Right lobe of liver (tissue), 6 donors: Measurements from ENCODE around the gene KDM7A. TPM values are rescaled to one million over a fixed set of nuclear protein-coding genes. Genes with fewer than 3 reads are reported as not detected.

Source experiments
- ATAC-seq, 4 donors: fragments of 200-7000 bp; cut with Tn5 transposase; one replicate each; pipeline ENCODE4 v1.9.1; 2020; ENCODE audit warnings: mild to moderate bottlenecking in 4 of 4, moderate library complexity in 4 of 4
- DNase-seq, 3 donors: peaks; one replicate each; pipeline ENCODE4 v3.0.0-alpha.2; 2020
- H3K27ac ChIP-seq, 3 donors: fragments of 200-600 bp; one replicate each; pipeline ENCODE4 v1.8.0; 2022
- H3K27me3 ChIP-seq, 2 donors: fragments of 200-600 bp; one replicate each; pipeline ENCODE4 v1.8.0; 2022
- H3K36me3 ChIP-seq, 4 donors: fragments of 200-600 bp; sonication (generic) in 1 of 4; one replicate each; pipeline versions ENCODE4 v1.5.1 to v1.8.0; 2017 to 2022; ENCODE audit warnings: control low read depth in 1 of 4
- H3K4me1 ChIP-seq, 4 donors: fragments of 200-600 bp; sonication (generic) in 1 of 4; one replicate each; pipeline versions ENCODE4 v1.5.1 to v1.8.0; 2017 to 2022; ENCODE audit warnings: control low read depth in 1 of 4
- H3K4me3 ChIP-seq, 3 donors: fragments of 200-600 bp; one replicate each; pipeline ENCODE4 v1.8.0; 2022
- H3K9me3 ChIP-seq, 4 donors: fragments of 200-600 bp; sonication (generic) in 1 of 4; one replicate each; pipeline versions ENCODE4 v1.5.1 to v1.8.0; 2017 to 2022; ENCODE audit warnings: control low read depth in 1 of 4
- POLR2A ChIP-seq: fragments of 450-650 bp; IDR thresholded peaks from one replicate; pipeline ENCODE4 v1.6.1; 2017; ENCODE audit warnings: antibody characterized with exemption, mild to moderate bottlenecking
- WGBS: methylation state at CpG from one replicate; pipeline ENCODE4 v1.1.6; 2018; ENCODE audit warnings: low coverage, low lambda C conversion rate; ENCODE audit not compliant: insufficient coverage; ENCODE audit errors: missing lambda C conversion rate; 5-methylcytosine and 5-hydroxymethylcytosine counted together
- intact Hi-C, 2 donors: fragments of 100-400 bp; cut with DNase I; formaldehyde crosslinking; loops; one replicate each; pipeline versions ENCODE4 v1.11.2 to v1.14.1; 2022
- total RNA-seq, 6 experiments: library from RNA; depleted of rRNA in 2 of 6; stranded (reverse); fragments of >200 nt in 2 of 6; fragmentation: NEBNext Ultra II Directional in 3 of 6; extraction: Animal tissue kit (Norgen Biotek cat#: 25700) in 3 of 6; gene quantifications; one replicate each; pipeline versions ENCODE4 v1.1.0 to v1.2.4, GENCODE V29; 2016 to 2023
- TF ChIP-seq, protein P1 (sequence below), 4 donors: fragments of 200-600 bp in 3 of 4; fragments of 450-650 bp in 1 of 4; IDR thresholded peaks; one replicate each; pipeline versions ENCODE4 v1.5.1 to v1.8.0; 2016 to 2022; ENCODE audit warnings: antibody characterized with exemption in 4 of 4, mild to moderate bottlenecking in 2 of 4
- donor health status: DM: no; HTN: yes; CAD: no.
- donor health status: DM: no; HTN: no; CAD: no.
- donor health status: DM: no; HTN: no; CAD: no.
- donor health status: DM: no; HTN: yes; CAD: no.
- donor health status: DM: no; HTN: yes; CAD: no.

KDM7A gene
- total RNA-seq, 6 experiments from 2014 or later: 3.7 to 10.7 (median 6.8) TPM

DNA sequence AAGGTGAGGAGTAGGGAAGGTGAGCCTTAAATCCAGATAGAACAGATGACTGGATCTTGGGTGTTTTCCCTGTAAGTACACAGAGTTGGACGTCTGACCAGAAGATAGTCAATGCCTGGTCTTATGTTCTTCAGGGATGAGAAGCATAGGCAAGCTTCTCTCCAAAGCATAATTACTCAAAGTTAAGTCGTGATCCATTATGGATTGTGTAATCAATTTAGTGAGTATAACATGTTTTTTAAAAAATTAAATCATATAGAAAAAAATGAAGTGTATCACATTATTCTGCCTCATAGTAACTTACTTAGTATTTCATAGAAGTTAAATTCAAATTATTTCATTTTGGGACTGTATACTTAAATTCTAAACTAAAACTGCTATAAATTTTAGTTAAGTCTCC is 39.7 kb downstream of the KDM7A start:
- H3K27ac ChIP-seq: no peak overlapping the region
- H3K36me3 ChIP-seq: peaks cover 0 to 5% (median 0%) of the 10 kb centered on the region in 4 donors
- ATAC-seq (no peak), DNase-seq (no peak)
- no peaks in the 10 kb centered on the region for H3K27me3 ChIP-seq
- WGBS: 80% methylated on average over 2 of the region's 2 CpGs
- peaks cover 0 to 10% (median 3%) of the 10 kb centered on the region in 4 donors for H3K4me1 ChIP-seq
- no peaks in the 10 kb centered on the region for H3K9me3 ChIP-seq
- no peak overlapping the region for H3K4me3 ChIP-seq
- intact Hi-C loops: no loop called here
- TF ChIP-seq, protein P1, sequence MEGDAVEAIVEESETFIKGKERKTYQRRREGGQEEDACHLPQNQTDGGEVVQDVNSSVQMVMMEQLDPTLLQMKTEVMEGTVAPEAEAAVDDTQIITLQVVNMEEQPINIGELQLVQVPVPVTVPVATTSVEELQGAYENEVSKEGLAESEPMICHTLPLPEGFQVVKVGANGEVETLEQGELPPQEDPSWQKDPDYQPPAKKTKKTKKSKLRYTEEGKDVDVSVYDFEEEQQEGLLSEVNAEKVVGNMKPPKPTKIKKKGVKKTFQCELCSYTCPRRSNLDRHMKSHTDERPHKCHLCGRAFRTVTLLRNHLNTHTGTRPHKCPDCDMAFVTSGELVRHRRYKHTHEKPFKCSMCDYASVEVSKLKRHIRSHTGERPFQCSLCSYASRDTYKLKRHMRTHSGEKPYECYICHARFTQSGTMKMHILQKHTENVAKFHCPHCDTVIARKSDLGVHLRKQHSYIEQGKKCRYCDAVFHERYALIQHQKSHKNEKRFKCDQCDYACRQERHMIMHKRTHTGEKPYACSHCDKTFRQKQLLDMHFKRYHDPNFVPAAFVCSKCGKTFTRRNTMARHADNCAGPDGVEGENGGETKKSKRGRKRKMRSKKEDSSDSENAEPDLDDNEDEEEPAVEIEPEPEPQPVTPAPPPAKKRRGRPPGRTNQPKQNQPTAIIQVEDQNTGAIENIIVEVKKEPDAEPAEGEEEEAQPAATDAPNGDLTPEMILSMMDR (IDR thresholded peaks at IDR 0.05): no peak
- no peak for TF ChIP-seq POLR2A

DNA sequence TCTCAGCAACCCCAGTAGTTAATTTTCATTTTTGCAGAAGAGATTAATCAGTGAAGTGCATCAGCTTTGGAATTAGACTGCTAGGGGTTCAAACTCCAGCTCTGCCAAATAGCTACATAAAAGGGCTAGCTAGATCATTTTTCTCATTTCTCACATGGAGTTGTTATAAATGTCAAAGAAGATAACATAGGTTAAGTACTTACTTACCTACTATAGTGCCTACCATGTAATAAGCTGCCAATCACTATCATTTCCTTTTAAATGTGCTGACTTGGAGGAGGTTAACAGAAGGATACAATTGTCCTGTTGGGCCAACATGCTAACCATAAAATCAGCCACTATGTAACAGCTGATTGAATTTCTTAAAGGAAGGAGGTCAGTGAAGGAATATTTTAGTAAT is 40.7 kb downstream of the KDM7A start:
- Histone ChIP-seq H3K27ac (no peak overlapping the region), H3K4me3 (no peak overlapping the region), H3K9me3 (no peaks in the 10 kb centered on the region), H3K36me3 (peaks cover 0 to 8% (median 0%) of the 10 kb centered on the region in 4 donors), H3K4me1 (peaks cover 0 to 10% (median 3%) of the 10 kb centered on the region in 4 donors), H3K27me3 (no peaks in the 10 kb centered on the region)
- DNase-seq (no peak), ATAC-seq (no peak)
- TF ChIP-seq, protein P1 (IDR thresholded peaks at IDR 0.05): no peak
- no peak for TF ChIP-seq POLR2A
- intact Hi-C loops: no loop called here

DNA sequence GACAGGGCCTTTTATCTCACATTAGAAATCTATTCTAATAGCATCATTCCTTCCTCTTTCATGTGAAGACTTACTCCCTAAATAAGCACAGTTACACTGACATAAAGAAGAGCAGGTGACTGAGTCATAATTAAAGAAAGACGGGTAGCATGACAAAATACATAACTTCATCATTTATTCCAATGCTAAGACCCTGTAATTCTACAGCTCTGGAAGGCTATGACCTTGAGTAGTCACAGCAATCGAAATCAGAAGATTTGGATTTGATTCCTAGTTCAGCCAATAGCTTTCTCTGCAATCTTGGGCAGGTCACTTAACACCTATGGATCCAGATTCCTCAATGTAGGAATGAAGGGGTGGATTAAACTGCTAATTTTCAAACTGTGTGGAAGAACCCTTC is 42.7 kb downstream of the KDM7A start:
- H3K27ac ChIP-seq: no peak overlapping the region
- DNase-seq (no peak), ATAC-seq (no peak)
- H3K36me3 ChIP-seq: peaks cover 0 to 17% (median 3%) of the 10 kb centered on the region in 4 donors
- WGBS: 83% methylated on average over 2 of the region's 2 CpGs
- no peaks in the 10 kb centered on the region for H3K9me3 ChIP-seq
- H3K27me3 ChIP-seq: no peaks in the 10 kb centered on the region
- intact Hi-C loops: no loop called here
- H3K4me3 ChIP-seq: no peak overlapping the region
- TF ChIP-seq, protein P1 (IDR thresholded peaks at IDR 0.05): no peak
- TF ChIP-seq POLR2A: no peak
- H3K4me1 ChIP-seq: no peaks in the 10 kb centered on the region

DNA sequence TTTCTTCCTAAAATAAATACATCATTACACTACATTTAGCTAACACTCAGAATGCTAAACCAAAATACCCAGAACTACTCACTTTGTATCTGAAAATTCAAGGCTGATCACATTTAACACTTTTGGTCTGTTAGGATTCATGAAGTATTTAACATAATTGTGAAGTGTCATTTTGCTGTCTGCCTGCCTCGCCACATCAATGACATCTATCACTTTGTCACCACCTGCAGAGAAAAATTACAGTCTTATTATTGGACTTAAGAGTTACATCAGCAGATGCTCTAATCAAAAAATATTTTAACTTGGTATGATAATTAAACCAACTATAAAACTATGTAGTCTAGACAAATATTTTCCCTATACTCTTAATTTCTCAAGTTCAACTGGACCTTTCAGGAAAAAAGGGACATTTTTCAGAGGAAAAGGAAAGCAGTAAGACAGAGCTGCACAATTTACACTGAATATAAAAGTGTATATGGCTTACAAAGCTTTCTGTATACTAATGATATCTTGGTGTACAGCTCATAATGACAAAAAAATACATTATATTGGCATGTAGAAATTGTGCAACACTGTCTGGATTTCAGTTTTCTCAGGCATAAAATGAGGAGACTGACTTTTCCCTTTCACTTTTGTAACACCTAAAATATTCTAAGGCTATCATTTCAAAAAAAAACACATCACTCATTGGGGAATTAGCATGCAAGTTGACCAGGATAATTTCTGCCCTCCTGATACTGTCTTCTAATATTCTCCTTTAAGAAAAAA is 49.2 kb downstream of the KDM7A start:
- intact Hi-C loops: no loop called here
- H3K36me3 ChIP-seq: peaks cover 0 to 37% (median 12%) of the 10 kb centered on the region in 4 donors
- ATAC-seq: no peak
- WGBS: 94% methylated on average over 1 of the region's 1 CpG
- H3K4me3 ChIP-seq: no peak overlapping the region
- no peaks in the 10 kb centered on the region for H3K4me1 ChIP-seq
- H3K27me3 ChIP-seq: no peaks in the 10 kb centered on the region
- H3K9me3 ChIP-seq: no peaks in the 10 kb centered on the region
- DNase-seq: no peak
- no peak overlapping the region for H3K27ac ChIP-seq
- TF ChIP-seq POLR2A: no peak
- TF ChIP-seq, protein P1 (IDR thresholded peaks at IDR 0.05): no peak
